T-helper 1 cell (primary cell): ENCODE measurements around the gene CNTNAP3B.
"Not testable (repeated sequence)": the region's sequence is repeated elsewhere in the genome, so short reads cannot be mapped to it uniquely, and the experiment has no call there.

Source experiments
- DNase-seq, 5 donors: peaks; one replicate each; pipeline ENCODE4 v3.0.0-alpha.2; 2012 to 2020

The CNTNAP3B gene

DNA sequence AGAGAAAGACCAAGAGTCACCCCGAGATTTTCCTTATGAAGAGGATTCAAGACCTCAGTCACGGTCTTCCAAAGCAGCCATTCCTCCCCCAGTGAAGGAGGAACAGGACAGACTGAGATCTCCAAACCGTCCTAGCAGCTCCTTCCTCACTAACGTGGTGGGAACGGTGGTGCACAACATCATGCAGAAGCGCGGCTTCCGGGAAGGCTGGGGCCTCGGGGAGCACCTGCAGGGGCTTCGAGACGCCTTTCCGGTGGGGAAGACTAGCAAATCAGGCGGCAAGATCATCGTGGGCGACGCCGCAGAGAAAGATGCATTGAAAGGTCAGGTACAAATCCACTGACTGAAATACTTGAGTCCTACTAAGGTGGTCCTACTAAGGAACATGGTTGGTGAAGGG lies 154.3 kb downstream of the CNTNAP3B start:
- not testable (repeated sequence) for DNase-seq

DNA sequence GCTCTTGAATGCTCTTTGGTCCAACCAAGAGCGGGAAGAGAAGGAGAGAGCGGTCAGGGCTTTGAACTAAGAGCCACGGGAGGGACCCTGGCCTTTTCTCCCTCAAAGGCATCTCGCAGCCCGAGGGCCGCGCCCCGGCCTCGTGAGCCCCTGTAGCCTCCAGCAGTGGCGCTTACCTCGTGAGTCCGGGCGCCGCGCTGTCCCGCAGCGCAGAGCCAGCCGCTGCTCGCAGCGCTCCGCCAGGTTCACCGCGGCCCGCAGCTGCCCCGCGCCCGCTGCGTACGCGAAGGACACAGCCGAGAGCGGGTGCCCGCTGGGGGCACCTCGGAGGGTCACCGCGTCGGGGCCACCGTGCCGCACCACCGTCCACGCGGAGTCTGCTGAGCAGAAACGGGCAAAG lies 176.2 kb downstream of the CNTNAP3B start:
- DNase-seq: not testable (repeated sequence)

DNA sequence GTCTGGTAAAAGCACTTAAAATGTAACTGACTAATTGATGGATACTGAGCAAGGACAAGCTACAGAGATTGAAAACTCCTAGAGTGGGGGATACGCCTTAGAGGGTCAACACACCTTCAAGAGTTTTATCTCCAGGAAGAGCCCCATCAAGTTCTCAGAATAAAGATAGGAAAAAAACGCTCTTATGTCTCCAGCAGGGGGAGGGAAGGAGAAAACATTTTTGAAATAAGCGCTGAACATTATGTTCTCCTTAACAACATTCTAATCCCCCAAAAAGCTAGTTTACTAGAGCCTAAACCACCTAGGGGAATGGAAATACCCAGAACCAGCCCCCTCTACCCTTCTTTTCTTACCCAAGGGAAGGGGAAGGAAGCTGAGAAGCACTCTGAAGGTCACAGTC lies 187.5 kb downstream of the CNTNAP3B start:
- not testable (repeated sequence) for DNase-seq

DNA sequence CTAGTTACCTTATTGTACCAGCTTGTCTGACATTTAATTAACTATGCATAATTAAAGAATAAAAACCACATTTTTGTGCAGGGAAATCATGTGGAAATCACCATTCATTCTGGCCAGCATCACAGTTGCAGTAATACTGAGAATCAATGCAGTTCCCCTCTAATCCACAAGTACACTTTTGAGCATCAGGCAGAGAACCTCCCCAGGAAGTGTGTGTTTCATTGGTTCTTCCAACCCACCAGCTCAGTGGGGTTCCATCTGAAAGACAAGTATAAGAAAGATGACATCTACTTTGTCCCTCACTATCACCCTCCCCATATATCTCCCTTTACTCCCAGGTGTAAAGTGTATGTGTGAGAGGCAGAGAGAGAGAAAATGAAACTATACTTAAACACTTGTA lies 191.1 kb downstream of the CNTNAP3B start:
- not testable (repeated sequence) for DNase-seq

DNA sequence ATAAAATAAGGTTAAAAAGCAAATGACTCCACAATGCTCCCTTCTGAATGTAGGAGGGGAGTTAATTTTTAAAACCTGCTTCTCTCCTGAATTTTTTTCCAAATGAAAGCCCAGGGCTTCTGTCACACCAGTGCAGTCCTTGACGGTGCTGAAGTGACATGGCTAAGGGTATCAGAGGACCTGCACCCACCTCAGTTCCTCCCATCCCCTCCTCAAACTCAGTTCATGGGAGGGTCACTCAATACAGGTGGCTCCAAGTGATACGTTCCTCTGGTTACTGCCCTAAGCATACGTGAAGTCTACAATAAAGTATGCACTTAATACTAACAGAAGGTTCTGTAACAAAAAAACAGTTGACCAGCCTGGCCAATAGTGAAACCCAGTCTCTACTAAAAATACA lies 193.5 kb downstream of the CNTNAP3B start:
- not testable (repeated sequence) for DNase-seq

DNA sequence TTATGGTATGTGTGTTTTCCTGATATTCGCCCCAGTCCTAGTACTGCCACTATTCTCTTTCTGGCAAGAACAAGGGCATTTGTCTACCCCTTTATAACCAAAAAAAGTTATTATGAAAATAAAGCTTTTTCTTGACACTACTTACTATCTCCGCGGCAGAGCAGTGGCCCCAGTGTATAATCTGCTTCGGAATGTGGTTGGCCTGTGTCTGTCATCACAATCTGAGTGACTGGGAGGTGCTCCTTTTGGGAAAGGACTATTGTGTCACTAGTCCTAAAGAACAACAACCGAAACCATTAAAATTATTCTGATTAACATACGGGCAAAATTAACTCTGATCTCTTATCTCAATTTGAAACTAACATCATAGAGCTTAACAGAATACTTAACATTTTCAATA lies 200.1 kb downstream of the CNTNAP3B start:
- DNase-seq: not testable (repeated sequence)

DNA sequence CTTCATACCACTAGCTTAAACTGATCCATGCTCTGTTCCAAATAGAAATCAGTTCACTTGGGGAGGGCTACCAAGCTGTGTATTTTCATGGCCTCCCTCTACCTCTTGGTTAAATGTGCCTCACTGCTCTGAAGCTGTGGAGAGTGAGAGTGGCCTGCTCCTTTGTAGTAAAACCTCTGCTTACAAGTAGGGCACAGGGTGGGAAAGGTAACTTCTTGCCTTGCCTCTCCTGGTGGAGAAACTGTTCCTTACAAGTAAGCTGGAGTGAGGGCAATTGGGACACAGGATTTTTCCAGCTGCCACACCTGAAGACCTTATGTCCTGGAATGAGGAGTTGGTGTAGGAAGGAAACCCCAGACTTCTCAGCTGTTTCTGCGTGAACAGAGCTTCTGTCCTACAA lies 211.9 kb downstream of the CNTNAP3B start:
- DNase-seq: not testable (repeated sequence)

DNA sequence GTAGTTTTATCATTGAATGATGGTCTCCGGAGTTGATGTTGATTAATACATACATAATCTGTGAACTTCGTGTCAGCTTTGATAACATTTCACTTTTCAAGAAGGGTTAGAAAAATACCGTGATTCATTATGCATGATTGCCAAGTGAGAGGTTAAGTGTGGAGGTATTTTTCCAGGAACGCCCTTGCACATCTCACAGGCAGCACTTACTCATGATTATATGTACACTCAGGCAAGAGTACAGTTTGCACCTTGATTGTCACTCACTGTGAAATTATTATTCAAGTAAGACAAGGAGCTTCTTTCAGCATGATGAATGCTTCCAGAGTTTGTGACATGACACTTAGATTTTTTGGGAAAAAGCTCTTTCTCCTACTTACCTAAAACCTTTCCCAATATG lies 223.7 kb downstream of the CNTNAP3B start:
- not testable (repeated sequence) for DNase-seq

DNA sequence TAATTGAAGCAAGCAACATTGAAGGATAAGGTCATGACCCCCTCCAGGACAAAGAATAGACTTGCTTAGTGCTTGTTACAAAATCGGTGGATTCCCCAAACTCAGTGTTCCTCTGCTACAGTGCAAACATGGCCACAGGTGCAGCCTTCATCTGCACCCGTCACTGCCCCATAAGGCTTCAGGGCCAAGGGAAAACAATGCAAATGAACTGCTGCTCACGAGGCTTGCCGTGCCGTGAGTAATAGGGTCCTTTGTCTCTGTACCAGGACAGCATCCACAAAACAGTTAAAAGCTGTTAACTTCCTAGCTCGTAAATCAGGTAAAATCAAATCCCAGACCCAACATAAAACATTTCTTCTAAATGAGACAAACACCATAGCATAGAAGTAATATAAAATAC lies 226.5 kb downstream of the CNTNAP3B start:
- DNase-seq: not testable (repeated sequence)

DNA sequence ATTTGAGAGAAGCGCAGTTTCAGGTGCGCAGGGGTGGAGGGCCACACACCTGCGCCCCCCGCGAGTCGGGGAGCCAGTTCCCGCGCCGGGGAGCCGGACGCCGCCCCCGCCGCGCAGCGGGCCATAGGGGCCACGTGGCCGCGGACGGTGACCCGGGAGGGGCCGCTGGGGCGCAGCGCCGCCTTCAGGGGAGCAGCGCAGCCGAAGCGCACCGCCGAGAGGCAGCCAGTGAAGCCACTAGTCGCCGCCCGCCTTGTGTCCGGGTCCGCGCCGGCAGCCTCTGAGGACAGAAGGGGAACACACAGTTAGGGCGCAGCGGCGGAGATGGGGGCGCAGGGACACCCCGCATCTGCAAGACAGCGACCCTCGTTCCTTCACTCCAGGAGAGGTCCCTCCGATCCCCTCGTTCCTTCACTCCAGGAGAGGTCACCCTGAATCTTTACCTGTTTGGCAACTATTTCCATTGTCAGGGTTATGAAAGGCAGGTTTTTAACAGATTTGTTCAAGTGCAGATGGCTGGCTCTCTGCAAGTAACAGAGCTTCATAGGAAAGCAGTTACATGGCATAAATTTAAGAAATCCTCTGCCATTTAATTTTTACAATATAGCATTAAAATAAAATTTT lies 230.4 kb downstream of the CNTNAP3B start:
- DNase-seq: not testable (repeated sequence)

DNA sequence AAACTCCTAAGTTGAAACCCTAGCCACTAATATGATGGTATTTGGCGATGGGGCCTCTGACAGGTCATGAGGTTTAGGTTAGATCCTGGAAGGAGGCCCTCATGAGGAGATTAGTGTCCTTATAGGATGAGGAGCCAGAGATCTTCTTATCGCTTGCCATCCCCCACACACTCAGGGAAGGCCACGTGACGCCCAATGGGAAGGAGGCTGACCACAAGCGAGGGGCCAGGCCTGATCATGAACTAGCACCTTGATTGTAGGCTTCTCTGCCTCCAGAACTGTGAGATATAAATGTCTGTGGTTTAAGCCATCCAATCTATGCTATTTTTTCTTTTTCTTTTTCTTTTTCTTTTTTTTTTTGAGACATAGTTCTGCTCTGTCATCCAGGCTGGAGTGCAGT lies 254.7 kb downstream of the CNTNAP3B start:
- not testable (repeated sequence) for DNase-seq

DNA sequence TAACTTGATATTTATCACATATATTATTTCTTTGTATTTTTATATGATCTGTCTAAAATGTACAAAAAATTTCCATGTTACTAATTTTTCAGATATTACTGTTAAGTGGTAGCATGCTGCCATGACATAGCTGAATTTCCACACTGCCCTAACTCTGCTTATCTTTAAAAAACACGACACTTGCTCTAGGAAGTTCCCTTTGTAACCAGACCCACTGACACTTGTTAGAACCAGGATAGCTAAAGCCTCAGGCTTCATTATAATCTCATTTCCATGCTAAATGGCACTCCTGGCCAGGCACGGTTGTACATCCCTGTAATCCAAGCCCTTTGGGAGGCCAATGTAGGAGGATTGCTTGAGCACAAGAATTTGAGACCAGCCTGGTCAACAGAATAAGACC lies 273.8 kb downstream of the CNTNAP3B start:
- not testable (repeated sequence) for DNase-seq

DNA sequence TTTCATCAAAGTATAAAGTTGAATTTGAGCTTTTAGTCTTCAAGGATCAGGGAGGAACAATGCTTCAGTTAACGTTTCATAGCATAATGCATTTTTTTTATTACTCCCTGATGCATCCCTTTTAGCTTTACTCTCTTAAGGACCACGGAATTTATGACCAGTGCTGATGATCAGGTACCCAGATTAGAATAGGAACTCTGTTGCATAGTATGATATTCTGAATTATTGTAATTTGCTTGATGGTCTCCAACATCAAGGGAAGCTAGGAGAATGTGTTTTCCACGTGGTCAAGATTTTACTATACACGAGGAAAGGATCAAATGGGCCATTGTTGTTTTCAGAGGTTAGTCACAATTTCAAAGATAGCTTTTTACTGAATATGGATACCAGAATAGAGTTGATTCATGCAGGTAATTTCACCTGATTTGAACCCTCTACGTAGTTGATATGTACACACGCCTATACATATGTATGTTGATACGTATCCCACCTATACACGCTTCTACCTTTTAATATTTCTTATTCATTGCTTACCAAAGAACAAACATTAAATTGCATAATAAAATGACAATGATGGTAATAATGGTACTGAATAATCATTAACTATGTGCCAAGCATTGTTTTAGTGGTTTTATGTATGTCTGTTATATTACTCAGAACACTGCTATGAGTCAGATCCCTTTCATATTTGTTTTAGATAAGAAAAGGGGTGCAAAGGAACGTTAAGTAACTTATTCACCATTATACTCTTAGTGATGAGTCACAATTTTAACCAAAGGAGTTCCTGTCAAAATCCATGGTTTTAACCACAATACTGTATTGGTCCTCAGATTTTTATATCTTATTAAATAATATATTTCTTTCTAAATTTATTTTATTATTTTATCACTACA lies 277.1 kb downstream of the CNTNAP3B start:
- not testable (repeated sequence) for DNase-seq

DNA sequence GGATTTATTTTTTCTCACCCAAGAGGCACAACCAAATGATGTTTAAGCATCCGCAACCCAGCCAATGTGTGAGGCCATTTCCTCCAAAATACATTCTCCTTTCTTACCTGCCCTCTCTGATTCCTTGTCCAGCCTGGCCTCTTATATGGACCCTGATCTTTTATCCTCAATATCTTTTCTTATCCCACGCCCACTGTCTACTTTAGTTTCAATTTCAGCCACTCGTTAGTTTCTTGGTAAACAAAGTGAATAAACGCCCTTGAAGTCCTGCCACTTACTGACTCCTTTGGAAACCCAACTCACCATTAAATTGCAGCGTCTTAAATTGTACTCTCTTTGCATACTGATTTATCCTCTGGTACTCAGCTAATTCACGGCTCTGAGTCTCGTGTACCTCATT lies 281.4 kb downstream of the CNTNAP3B start:
- not testable (repeated sequence) for DNase-seq
